Astrocyte of the spinal cord (primary cell): Measurements from ENCODE around the gene MARCHF6.
A peak's percentile ranks its signal among the peaks of the same experiment; 100 is the strongest.

Source experiments
- DNase-seq: peaks from one replicate; pipeline ENCODE4 v3.0.0; 2011; ENCODE audit warnings: low read depth, low spot score
- H3K4me3 ChIP-seq: 2 replicates; pipeline ENCODE4 v1.5.1; 2011; ENCODE audit warnings: low read depth, mild to moderate bottlenecking, low read length, moderate library complexity
- CTCF ChIP-seq: IDR thresholded peaks from 2 replicates; pipeline ENCODE4 v1.5.1; 2012; ENCODE audit warnings: low read depth, mild to moderate bottlenecking, low read length, inconsistent platforms
- in situ Hi-C: cut with HindIII; loops from 2 replicates; pipeline ENCODE4 v1.10.0; 2017; ENCODE audit warnings: low sequenced_read_pairs

Gene MARCHF6

DNA sequence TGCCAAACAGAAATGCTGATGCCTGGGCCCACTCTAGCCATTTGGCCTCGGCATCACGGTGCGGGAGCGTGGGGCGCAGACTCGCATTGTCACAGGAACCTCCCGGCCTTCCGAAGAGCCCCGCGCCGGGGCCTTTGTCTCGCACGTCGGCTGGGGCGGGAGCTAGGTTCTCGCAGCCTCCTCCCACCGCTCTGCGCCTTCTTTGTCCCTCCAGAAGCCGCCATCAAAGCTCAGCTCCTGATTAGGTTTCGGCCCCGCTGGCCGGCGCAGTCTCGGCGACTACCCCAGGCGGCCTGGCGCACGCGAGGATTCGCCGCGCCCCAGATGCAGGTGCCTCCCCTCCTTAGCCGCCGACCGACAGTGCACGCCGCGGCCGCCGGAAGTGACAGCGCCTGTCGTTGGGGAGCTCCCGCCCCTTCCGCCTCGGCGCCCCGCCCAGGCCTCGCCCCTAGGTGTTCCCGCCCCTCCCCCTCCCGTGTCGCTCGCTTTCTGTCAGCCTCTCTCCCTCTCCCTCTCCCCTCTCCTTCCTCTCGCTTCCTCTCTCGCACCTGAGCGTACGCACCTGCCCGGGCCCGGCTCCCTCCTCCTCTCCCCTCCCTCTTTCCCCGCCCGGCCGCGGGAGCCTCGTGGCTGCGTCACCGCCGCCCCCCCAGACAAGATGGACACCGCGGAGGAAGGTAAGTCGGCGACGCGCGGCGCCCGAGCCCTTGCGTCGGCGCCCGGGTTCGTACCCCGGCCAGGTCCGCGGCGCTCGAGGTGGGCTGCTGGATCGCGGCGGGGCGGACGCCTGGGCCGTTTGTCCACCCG, at the start of gene MARCHF6:
Gene MARCHF6, plus strand, starts transcription at position 455 of the 807 bp plus-strand sequence. Its CDS starts 204 bp downstream, at position 659.
- in situ Hi-C loops, result no loop called here
- peak; percentile 91 for DNase-seq
- peak within 1 kb of the TSS; percentile 80 for H3K4me3 ChIP-seq
- no peak for TF ChIP-seq CTCF

DNA sequence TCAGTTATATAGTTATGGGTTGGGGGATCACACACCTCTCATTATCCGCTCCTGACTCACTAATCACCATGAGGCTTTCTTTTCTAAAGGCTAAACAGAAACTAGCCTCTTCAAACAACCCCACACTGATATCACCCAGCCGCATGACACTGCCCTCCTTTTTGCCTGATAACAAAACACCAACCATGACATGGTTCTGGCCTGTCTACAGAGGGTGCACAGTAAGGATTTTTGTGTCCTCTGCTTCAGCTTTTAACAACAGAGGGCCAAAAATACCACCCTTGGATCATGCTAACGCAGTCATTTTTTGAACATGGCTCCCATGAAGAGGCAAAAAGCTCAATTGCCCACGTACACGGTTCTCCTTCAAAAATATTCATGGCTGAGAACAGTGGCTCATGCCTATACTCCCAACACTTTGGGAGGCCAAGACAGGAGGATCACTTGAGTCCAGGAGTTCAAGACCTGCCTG, 49.8 kb upstream of the MARCHF6 start:
- DNase-seq, result no peak
- H3K4me3 ChIP-seq, result no peak overlapping the region
- TF ChIP-seq CTCF, result no peak
- in situ Hi-C loops, result no loop called here

DNA sequence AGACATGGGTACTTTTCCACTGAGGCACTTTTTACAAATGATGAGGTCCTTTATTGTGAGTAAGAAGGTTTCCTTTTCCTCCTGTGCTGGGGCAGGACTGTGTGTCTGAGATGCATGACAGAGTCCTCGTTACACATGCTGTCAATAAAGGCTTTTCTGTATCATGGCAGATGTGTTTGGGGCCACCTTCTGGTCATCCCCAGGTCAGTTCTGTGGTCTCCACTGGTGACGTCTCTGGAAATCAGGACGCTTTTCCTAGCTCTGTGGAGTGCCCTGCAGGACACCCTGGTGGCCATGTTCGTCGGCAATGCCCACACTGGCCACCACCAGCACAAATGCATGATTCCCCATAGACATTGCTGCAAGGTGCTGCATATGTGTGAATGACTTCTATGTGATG, 48.6 kb upstream of the MARCHF6 start:
- TF ChIP-seq CTCF, result no peak

DNA sequence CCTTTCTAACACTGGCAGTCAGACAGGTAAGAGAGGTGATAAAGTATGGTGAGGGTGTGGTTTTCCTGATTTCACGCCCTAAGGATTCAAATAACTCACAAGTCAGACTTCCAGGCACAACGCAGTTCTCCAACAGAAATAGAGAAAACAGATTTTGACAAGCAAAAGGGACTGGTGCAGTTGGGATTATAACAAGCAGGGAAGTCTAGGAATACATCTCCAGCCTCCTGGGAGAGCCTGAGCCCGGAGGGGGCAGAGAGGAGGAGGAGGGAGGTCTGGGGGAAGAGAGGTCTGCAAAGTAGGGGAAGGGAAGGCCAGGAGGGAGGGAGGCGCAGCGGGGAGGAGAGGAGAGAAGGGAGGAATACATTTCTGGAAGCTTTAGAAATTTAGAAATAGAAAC, 47.4 kb upstream of the MARCHF6 start:
- TF ChIP-seq CTCF, result no peak
- in situ Hi-C loops, result no loop called here
- no peak for DNase-seq
- peak overlapping the region; percentile 58 for H3K4me3 ChIP-seq

More for the DNA sequence above, 48.6 kb upstream of the MARCHF6 start:
- DNase-seq, result no peak
- no peak overlapping the region for H3K4me3 ChIP-seq
- in situ Hi-C loops, result no loop called here

- DNase-seq, result no peak
- H3K4me3 ChIP-seq, result peak overlapping the region; percentile 58
- TF ChIP-seq CTCF, result no peak
- in situ Hi-C loops, result no loop called here
Observed at GRCh38 chr5:10306806-10307205, 46.7 kb upstream of the MARCHF6 start.

DNA sequence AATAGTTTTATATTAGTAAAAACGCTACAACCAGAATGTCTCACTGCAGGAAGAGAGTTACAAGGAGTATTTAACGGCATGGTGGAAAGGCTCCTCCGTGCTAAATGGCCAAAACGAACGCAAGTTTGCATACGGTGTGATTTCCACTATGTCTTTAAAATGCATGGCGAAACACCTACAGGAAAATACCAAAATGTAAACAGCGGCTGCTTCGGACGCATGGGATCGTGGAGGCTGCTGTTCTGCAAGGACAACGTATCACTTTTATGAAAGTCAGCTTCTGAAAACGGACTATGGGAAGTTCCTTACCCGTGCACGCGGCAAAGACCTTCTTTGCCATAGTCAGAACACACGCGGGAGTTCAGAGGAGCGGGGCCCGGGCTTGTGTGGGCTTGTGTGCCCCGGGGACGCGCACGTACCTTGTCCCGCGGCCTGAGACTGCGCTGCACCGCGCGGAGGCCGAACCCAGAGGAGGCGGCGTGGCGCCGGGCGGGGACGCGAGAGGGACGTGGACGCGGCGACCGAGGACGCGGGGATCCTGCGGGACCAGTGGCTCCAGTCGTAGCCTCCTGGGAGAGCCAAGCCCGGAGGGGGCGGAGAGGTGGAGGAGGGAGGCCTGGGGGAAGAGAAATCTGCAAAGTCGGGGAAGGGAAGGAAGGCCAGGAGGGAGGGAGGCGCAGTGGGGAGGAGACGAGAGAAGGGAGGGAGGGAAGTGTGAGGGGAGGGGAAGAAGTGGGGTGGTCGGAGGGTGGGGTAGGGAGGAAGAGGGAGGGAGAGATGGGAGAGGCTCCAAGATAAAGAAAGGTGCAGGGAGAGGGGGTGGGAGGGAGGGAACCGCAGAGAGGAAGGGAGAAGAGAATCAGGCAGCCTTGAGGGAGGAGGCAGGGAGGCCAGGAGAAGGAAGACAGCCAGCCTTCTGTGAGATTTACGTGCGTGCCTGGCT, 46.0 kb upstream of the MARCHF6 start, which contains the start of gene CMBL:
Gene CMBL, minus strand, starts transcription at position 697 of the 943 bp plus-strand sequence. CDS start 17,140 bp downstream, outside the sequence.
- no peak for TF ChIP-seq CTCF
- in situ Hi-C loops, result no loop called here
- DNase-seq, result peak; percentile 70
- H3K4me3 ChIP-seq, result peak within 1 kb of the TSS; percentile 58
